HCT116 (cell line): ENCODE measurements around the gene TBC1D23. TPM values are rescaled to one million over a fixed set of nuclear protein-coding genes. Genes with fewer than 3 reads are reported as not detected.

Experiments
- ATAC-seq: fragments of 200-7000 bp; cut with Tn5 transposase; 2 replicates; pipeline ENCODE4 v1.9.1; 2020; ENCODE audit warnings: mild to moderate bottlenecking, moderate library complexity
- BruUV-seq: library from RNA; stranded (reverse); fragments of 400-500 nt; replicated peaks from 2 replicates; lab custom pipeline; 2021; lab: Mats Ljungman, UMichigan
- CTCF ChIA-PET: fragments of 300-600 bp; sonication (Branson Sonifier 250); formaldehyde crosslinking; loops from one replicate; lab custom pipeline; 2021; ENCODE audit warnings: antibody characterized with exemption; lab: Charles Lee
- POLR2A ChIA-PET: fragments of 300-600, 350-600 bp; sonication (Branson Sonifier 250); formaldehyde crosslinking; loops from one replicate; lab custom pipeline; 2021; ENCODE audit warnings: antibody characterized with exemption; lab: Charles Lee
- RAD21 ChIA-PET, 2 experiments: fragments of 300-600 bp; sonication (Branson Sonifier 250); formaldehyde crosslinking; loops; one replicate each; lab custom pipeline; 2023; ENCODE audit warnings: low total read pairs in 2 of 2; ENCODE audit not compliant: uncharacterized antibody in 2 of 2, unreplicated experiment in 2 of 2, low non-redundant PET in 1 of 2; lab: Charles Lee
- DNase-seq: peaks from one replicate; pipeline ENCODE4 v3.0.0-alpha.2; 2010; ENCODE audit warnings: low read depth, low spot score
- H2AFZ ChIP-seq: fragments of 200-600 bp; shearing (Covaris generic), sonication (generic); 2 replicates; pipeline ENCODE4 v1.6.1; 2017; ENCODE audit warnings: low read depth, mixed run types, mixed read lengths, antibody characterized with exemption, low read length; ENCODE audit not compliant: poor library complexity, severe bottlenecking
- H3K27ac ChIP-seq: 2 replicates; pipeline ENCODE4 v1.5.1; 2012; ENCODE audit warnings: low read depth, low read length
- H3K27me3 ChIP-seq: fragments of 200-600 bp; sonication (generic); 2 replicates; pipeline ENCODE4 v1.6.1; 2016; ENCODE audit warnings: mixed run types, low read length, mixed read lengths; ENCODE audit not compliant: insufficient read depth
- H3K36me3 ChIP-seq, 2 experiments: fragments of 200-500 bp in 1 of 2; fragments of 200-600 bp in 1 of 2; sonication (Bioruptor generic) in 1 of 2; sonication (generic) in 1 of 2; 2 replicates each; pipeline versions ENCODE4 v1.5.1 to v1.6.1; 2014 to 2016; ENCODE audit warnings: low read length in 2 of 2, inconsistent platforms in 1 of 2, mixed read lengths in 1 of 2, mixed run types in 1 of 2; ENCODE audit not compliant: insufficient read depth in 2 of 2, control insufficient read depth in 1 of 2
- H3K4me1 ChIP-seq, 2 experiments: fragments of 200-600 bp in 1 of 2; sonication (generic) in 1 of 2; 2 replicates each; pipeline versions ENCODE4 v1.5.1 to v1.6.1; 2012 to 2017; ENCODE audit warnings: low read length in 2 of 2, inconsistent platforms in 1 of 2, mild to moderate bottlenecking in 1 of 2, mixed read lengths in 1 of 2, mixed run types in 1 of 2, moderate library complexity in 1 of 2; ENCODE audit not compliant: insufficient read depth in 2 of 2, control insufficient read depth in 1 of 2
- H3K4me2 ChIP-seq: fragments of 200-600 bp; sonication (generic); 2 replicates; pipeline ENCODE4 v1.6.1; 2017; ENCODE audit warnings: mixed run types, low read length, mixed read lengths
- H3K4me3 ChIP-seq, 2 experiments: fragments of 200-600 bp in 1 of 2; sonication (generic) in 1 of 2; replicated peaks in 1 of 2; 2 replicates each; pipeline ENCODE4 v1.5.1; 2011 to 2016; ENCODE audit warnings: low read length in 2 of 2, control low read depth in 1 of 2, low read depth in 1 of 2, mild to moderate bottlenecking in 1 of 2, mixed read lengths in 1 of 2, mixed run types in 1 of 2
- H3K79me2 ChIP-seq: fragments of 200-600 bp; sonication (generic); 2 replicates; pipeline ENCODE4 v1.6.1; 2017; ENCODE audit warnings: mild to moderate bottlenecking, mixed run types, low read length, moderate library complexity, mixed read lengths; ENCODE audit not compliant: insufficient read depth
- H3K9ac ChIP-seq: fragments of 200-600 bp; sonication (generic); 2 replicates; pipeline ENCODE4 v1.6.1; 2016; ENCODE audit warnings: low read length, mixed read lengths
- H3K9me2 ChIP-seq: fragments of 200-600 bp; sonication (generic), shearing (Covaris generic); 2 replicates; pipeline ENCODE4 v1.6.1; 2017; ENCODE audit warnings: mixed run types, mild to moderate bottlenecking, moderate library complexity; ENCODE audit not compliant: insufficient read depth
- H3K9me3 ChIP-seq, 2 experiments: fragments of 200-500 bp in 1 of 2; fragments of 200-600 bp in 1 of 2; sonication (Bioruptor generic) in 1 of 2; sonication (generic) in 1 of 2; 2 replicates each; pipeline ENCODE4 v1.6.1; 2014 to 2017; ENCODE audit warnings: low read length in 2 of 2, mixed read lengths in 2 of 2, inconsistent platforms in 1 of 2, low read depth in 1 of 2, mild to moderate bottlenecking in 1 of 2, mixed run types in 1 of 2, moderate library complexity in 1 of 2; ENCODE audit not compliant: control insufficient read depth in 1 of 2, insufficient read depth in 1 of 2
- H4K20me1 ChIP-seq: fragments of 200-600 bp; sonication (generic), shearing (Covaris generic); 2 replicates; pipeline ENCODE4 v1.6.1; 2017; ENCODE audit warnings: mixed run types, mild to moderate bottlenecking, moderate library complexity; ENCODE audit not compliant: insufficient read depth
- CEBPB ChIP-seq: IDR thresholded peaks from 2 replicates; pipeline ENCODE4 v1.6.1; 2012; ENCODE audit warnings: low read depth
- ELF1 ChIP-seq: IDR thresholded peaks from 2 replicates; pipeline ENCODE4 v1.6.1; 2012; ENCODE audit warnings: low read depth, borderline replicate concordance
- EZH2 ChIP-seq: fragments of 200-600 bp; sonication (generic); IDR thresholded peaks from 2 replicates; pipeline ENCODE4 v1.6.1; 2017; ENCODE audit warnings: antibody characterized with exemption, mixed run types
- FOSL1 ChIP-seq: IDR thresholded peaks from 2 replicates; pipeline ENCODE4 v1.6.1; 2012; ENCODE audit warnings: low read depth
- JUND ChIP-seq: IDR thresholded peaks from 2 replicates; pipeline ENCODE4 v1.6.1; 2012
- RAD21 ChIP-seq: IDR thresholded peaks from 2 replicates; pipeline ENCODE4 v1.6.1; 2012; ENCODE audit warnings: low read depth, mild to moderate bottlenecking
- SIN3A ChIP-seq: IDR thresholded peaks from 2 replicates; pipeline ENCODE4 v1.6.1; 2012; ENCODE audit warnings: low read depth
- SP1 ChIP-seq: IDR thresholded peaks from 2 replicates; pipeline ENCODE4 v1.6.1; 2012; ENCODE audit warnings: low read depth
- SRF ChIP-seq: IDR thresholded peaks from 2 replicates; pipeline ENCODE4 v1.6.1; 2012; ENCODE audit warnings: low read depth
- ZNF274 ChIP-seq: fragments of 200-500 bp; sonication (Bioruptor generic); IDR thresholded peaks from 2 replicates; pipeline ENCODE4 v1.6.1; 2014; ENCODE audit warnings: mild to moderate bottlenecking, low read depth, low read length, inconsistent platforms
- intact Hi-C: fragments of 100-400 bp; cut with micrococcal nuclease; formaldehyde crosslinking; loops from 2 replicates; pipeline ENCODE4 v1.10.0; 2022
- total RNA-seq: library from RNA; stranded (reverse); gene quantifications from one replicate; pipeline ENCODE4 v1.2.1, GENCODE V29; 2021; ENCODE audit not compliant: unreplicated experiment

TBC1D23 gene
- total RNA-seq, 1 experiment from 2014 or later, result 21.9 TPM

- Histone ChIP-seq H3K4me2 (peak overlapping the region; percentile 64), H2AFZ (no peak overlapping the region), H3K27me3 (no peaks in the 10 kb centered on the region), H4K20me1 (no peaks in the 10 kb centered on the region), H3K4me3 (peak overlapping the region in 1 of 2 experiments; percentile 12; a peak in 1 of 4 replicates), H3K27ac (peak overlapping the region; percentile 3; the same call in 1 of the 2 replicates), H3K9me2 (no peaks in the 10 kb centered on the region), H3K79me2 (peaks cover 40% of the 10 kb centered on the region; the same call in 1 of the 2 replicates), H3K9me3 (no peaks in the 10 kb centered on the region), H3K36me3 (no peaks in the 10 kb centered on the region), H3K4me1 (peaks cover 3 to 23% of the 10 kb centered on the region in 2 experiments; a peak in 3 of 4 replicates), H3K9ac (peak overlapping the region; percentile 6; the same call in 1 of the 2 replicates)
- peak; percentile 55 for DNase-seq
- no TSS peak for BruUV-seq
- CTCF ChIA-PET, result no interaction called here
- ATAC-seq, result peak; percentile 88
- intact Hi-C loops, result loop anchor here (10.0 kb wide), 1 partner anchor 65 kb away; the partner anchor contains the start of gene NIT2
- no peak for TF ChIP-seq RAD21
- TF ChIP-seq SP1, result peak; percentile 59
- TF ChIP-seq EZH2, result no peak
- TF ChIP-seq FOSL1, result peak; percentile 82
- TF ChIP-seq CEBPB, result peak; percentile 55; the same call in 1 of the 2 replicates
- 0 out of 2 replicates have a peak, but pooled peaks have one; percentile 27 for TF ChIP-seq SIN3A
- TF ChIP-seq SRF, result 0 out of 2 replicates have a peak, but pooled peaks have one; percentile 50
- TF ChIP-seq JUND, result peak; percentile 64
- RAD21 ChIA-PET, result no interaction called here
- POLR2A ChIA-PET, result interaction anchor here (0.6 kb wide), 1 partner anchor 100 kb away, joined by 4 read pairs; no protein-coding TSS in a partner anchor
These were observed 8.8 kb downstream of the TBC1D23 start for GRCh38 chr3:100269410-100270214.

GRCh38 chr3:100270215-100270583, 9.4 kb downstream of the TBC1D23 start:
- intact Hi-C loops, result loop anchor here (10.0 kb wide), 1 partner anchor 65 kb away; the partner anchor contains the start of gene NIT2
- DNase-seq (no peak), ATAC-seq (peak; percentile 62)
- ChIA-PET CTCF (no interaction called here), POLR2A (no interaction called here), RAD21 (no interaction called here)
- no peaks in the 10 kb centered on the region for H4K20me1 ChIP-seq
- H3K4me3 ChIP-seq, result peak overlapping the region in 1 of 2 experiments; percentile 12; a peak in 1 of 4 replicates
- H3K9me2 ChIP-seq, result no peaks in the 10 kb centered on the region
- no peak for TF ChIP-seq ZNF274
- TF ChIP-seq ELF1, result no peak
- 0 out of 2 replicates have a peak, but pooled peaks have one; percentile 11 for TF ChIP-seq SIN3A
- no peak overlapping the region for H2AFZ ChIP-seq
- H3K36me3 ChIP-seq, result no peaks in the 10 kb centered on the region
- no peaks in the 10 kb centered on the region for H3K9me3 ChIP-seq
- peak overlapping the region; percentile 6; the same call in 1 of the 2 replicates for H3K9ac ChIP-seq
- peak overlapping the region; percentile 3; the same call in 1 of the 2 replicates for H3K27ac ChIP-seq
- no TSS peak for BruUV-seq
- H3K27me3 ChIP-seq, result no peaks in the 10 kb centered on the region
- peaks cover 39% of the 10 kb centered on the region for H3K79me2 ChIP-seq
- peak overlapping the region; percentile 64 for H3K4me2 ChIP-seq
- peaks cover 3 to 23% of the 10 kb centered on the region in 2 experiments; a peak in 3 of 4 replicates for H3K4me1 ChIP-seq
